ENCODE measurements around the gene FSTL5. TPM values are rescaled to one million over a fixed set of nuclear protein-coding genes. Genes with fewer than 3 reads are reported as not detected.

Gene FSTL5
- total RNA-seq, 1 experiment from 2014 or later = 1.9 TPM

GRCh38 chr4:162162672-162163071 lies 1.1 kb downstream of the FSTL5 start:
- no peaks in the 10 kb centered on the region for H3K9me3 ChIP-seq
- Mint-ChIP-seq H3K4me3 (ENCODE audit: unreplicated experiment) (no peak overlapping the region), H3K36me3 (ENCODE audit: insufficient read depth, unreplicated experiment) (no peaks in the 10 kb centered on the region), H3K27me3 (ENCODE audit: insufficient read depth, unreplicated experiment) (no peaks in the 10 kb centered on the region), H3K27ac (ENCODE audit: unreplicated experiment) (no peak overlapping the region), H3K4me1 (ENCODE audit: low read depth, unreplicated experiment) (no peaks in the 10 kb centered on the region), H3K9me3 (ENCODE audit: unreplicated experiment) (no peaks in the 10 kb centered on the region)
- ChIA-PET POLR2A (no interaction called here), CTCF (no interaction called here)
- TF ChIP-seq, protein P1, sequence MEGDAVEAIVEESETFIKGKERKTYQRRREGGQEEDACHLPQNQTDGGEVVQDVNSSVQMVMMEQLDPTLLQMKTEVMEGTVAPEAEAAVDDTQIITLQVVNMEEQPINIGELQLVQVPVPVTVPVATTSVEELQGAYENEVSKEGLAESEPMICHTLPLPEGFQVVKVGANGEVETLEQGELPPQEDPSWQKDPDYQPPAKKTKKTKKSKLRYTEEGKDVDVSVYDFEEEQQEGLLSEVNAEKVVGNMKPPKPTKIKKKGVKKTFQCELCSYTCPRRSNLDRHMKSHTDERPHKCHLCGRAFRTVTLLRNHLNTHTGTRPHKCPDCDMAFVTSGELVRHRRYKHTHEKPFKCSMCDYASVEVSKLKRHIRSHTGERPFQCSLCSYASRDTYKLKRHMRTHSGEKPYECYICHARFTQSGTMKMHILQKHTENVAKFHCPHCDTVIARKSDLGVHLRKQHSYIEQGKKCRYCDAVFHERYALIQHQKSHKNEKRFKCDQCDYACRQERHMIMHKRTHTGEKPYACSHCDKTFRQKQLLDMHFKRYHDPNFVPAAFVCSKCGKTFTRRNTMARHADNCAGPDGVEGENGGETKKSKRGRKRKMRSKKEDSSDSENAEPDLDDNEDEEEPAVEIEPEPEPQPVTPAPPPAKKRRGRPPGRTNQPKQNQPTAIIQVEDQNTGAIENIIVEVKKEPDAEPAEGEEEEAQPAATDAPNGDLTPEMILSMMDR (IDR thresholded peaks at IDR 0.05; ENCODE audit: insufficient read depth in 1 of 2, low read depth in 1 of 2, low read length in 1 of 2, severe bottlenecking in 1 of 2, unreplicated experiment in 1 of 2) = no peak
- no peak overlapping the region for H3K4me3 ChIP-seq (ENCODE audit: low read depth, low read length)
- no peaks in the 10 kb centered on the region for H3K4me1 ChIP-seq
- BruUV-seq (replicated peaks) = no TSS peak
- intact Hi-C loops (cut with micrococcal nuclease; ENCODE audit: unreplicated experiment) = loop anchor here (10.0 kb wide), 1 partner anchor 908 kb away; no protein-coding TSS in a partner anchor
- DNase-seq = no peak
- H3K36me3 ChIP-seq (ENCODE audit: control insufficient read depth, insufficient read depth, low read length) = no peaks in the 10 kb centered on the region
- H3K27me3 ChIP-seq (replicated peaks; ENCODE audit: control insufficient read depth, insufficient read depth, low read length) = no peaks in the 10 kb centered on the region

DNA sequence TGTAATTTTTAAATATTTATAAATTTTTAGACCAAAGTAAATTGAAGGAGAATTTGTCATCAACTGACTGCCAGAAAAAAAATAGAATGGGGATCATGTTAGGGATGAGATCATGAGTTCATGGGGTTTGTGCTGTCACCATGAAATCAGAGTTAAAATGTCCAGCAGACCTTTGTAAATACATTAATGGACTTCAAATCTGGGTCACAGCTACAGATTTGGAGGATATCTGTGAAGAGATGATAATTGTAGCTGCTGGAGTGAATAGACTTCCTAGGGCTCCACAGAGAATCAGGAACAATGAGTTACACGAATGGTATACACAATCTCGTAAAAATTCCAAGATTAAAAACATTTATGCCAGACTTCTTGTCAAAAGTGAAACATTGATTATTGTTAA lies 6.6 kb downstream of the FSTL5 start:
- ChIA-PET POLR2A (no interaction called here), CTCF (no interaction called here)
- no peak for DNase-seq
- Mint-ChIP-seq H3K4me3 (ENCODE audit: unreplicated experiment) (no peak overlapping the region), H3K9me3 (ENCODE audit: unreplicated experiment) (no peaks in the 10 kb centered on the region), H3K36me3 (ENCODE audit: insufficient read depth, unreplicated experiment) (no peaks in the 10 kb centered on the region), H3K27me3 (ENCODE audit: insufficient read depth, unreplicated experiment) (no peaks in the 10 kb centered on the region), H3K4me1 (ENCODE audit: low read depth, unreplicated experiment) (no peaks in the 10 kb centered on the region), H3K27ac (ENCODE audit: unreplicated experiment) (no peak overlapping the region)
- H3K36me3 ChIP-seq (ENCODE audit: control insufficient read depth, insufficient read depth, low read length) = no peaks in the 10 kb centered on the region
- H3K9me3 ChIP-seq = no peaks in the 10 kb centered on the region
- BruUV-seq (replicated peaks) = no TSS peak
- TF ChIP-seq, protein P1 (IDR thresholded peaks at IDR 0.05; ENCODE audit: insufficient read depth in 1 of 2, low read depth in 1 of 2, low read length in 1 of 2, severe bottlenecking in 1 of 2, unreplicated experiment in 1 of 2) = no peak
- H3K27me3 ChIP-seq (replicated peaks; ENCODE audit: control insufficient read depth, insufficient read depth, low read length) = no peaks in the 10 kb centered on the region
- H3K4me1 ChIP-seq = no peaks in the 10 kb centered on the region
- H3K4me3 ChIP-seq (ENCODE audit: low read depth, low read length) = no peak overlapping the region
- intact Hi-C loops (cut with micrococcal nuclease; ENCODE audit: unreplicated experiment) = no loop called here

GRCh38 chr4:162154862-162155540 lies 8.8 kb downstream of the FSTL5 start:
- Mint-ChIP-seq H3K4me3 (ENCODE audit: unreplicated experiment) (no peak overlapping the region), H3K9me3 (ENCODE audit: unreplicated experiment) (no peaks in the 10 kb centered on the region), H3K27ac (ENCODE audit: unreplicated experiment) (no peak overlapping the region), H3K4me1 (ENCODE audit: low read depth, unreplicated experiment) (no peaks in the 10 kb centered on the region), H3K36me3 (ENCODE audit: insufficient read depth, unreplicated experiment) (no peaks in the 10 kb centered on the region), H3K27me3 (ENCODE audit: insufficient read depth, unreplicated experiment) (no peaks in the 10 kb centered on the region)
- H3K4me3 ChIP-seq (ENCODE audit: low read depth, low read length) = no peak overlapping the region
- no peaks in the 10 kb centered on the region for H3K4me1 ChIP-seq
- TF ChIP-seq, protein P1 (IDR thresholded peaks at IDR 0.05; ENCODE audit: insufficient read depth in 1 of 2, low read depth in 1 of 2, low read length in 1 of 2, severe bottlenecking in 1 of 2, unreplicated experiment in 1 of 2) = no peak
- H3K9me3 ChIP-seq = no peaks in the 10 kb centered on the region
- no peaks in the 10 kb centered on the region for H3K27me3 ChIP-seq (replicated peaks; ENCODE audit: control insufficient read depth, insufficient read depth, low read length)
- no peaks in the 10 kb centered on the region for H3K36me3 ChIP-seq (ENCODE audit: control insufficient read depth, insufficient read depth, low read length)
- POLR2A ChIA-PET = no interaction called here
- intact Hi-C loops (cut with micrococcal nuclease; ENCODE audit: unreplicated experiment) = no loop called here
- CTCF ChIA-PET = no interaction called here
- no TSS peak for BruUV-seq (replicated peaks)
- DNase-seq = no peak
